Amniotic epithelial cell (primary cell): ENCODE results near the gene SLC6A20.
A peak's percentile ranks its signal among the peaks of the same experiment; 100 is the strongest.
"Not testable (repeated sequence)": the region's sequence is repeated elsewhere in the genome, so short reads cannot be mapped to it uniquely, and the experiment has no call there.

ENCODE experiments used
- DNase-seq: peaks from one replicate; pipeline ENCODE4 v3.0.0-alpha.2; 2010; ENCODE audit warnings: low read depth

Gene SLC6A20

DNA sequence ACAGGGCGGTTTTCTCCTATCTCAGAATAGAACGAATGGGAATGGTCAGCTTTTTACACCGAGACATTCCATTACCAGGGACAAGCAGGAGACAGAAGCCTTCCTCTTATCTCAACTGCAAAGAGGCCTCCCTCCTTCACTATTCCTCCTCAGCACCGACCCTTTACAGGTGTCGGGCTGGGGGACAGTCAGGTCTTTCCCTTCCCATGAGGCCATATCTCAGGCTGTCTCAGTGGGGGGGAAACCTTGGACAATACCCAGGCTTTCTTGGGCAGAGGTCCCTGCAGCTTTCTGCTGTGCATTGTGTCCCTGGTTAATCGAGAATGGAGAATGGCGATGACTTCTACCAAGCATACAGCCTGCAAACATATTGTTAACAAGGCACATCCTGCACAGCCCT is 39.2 kb downstream of the SLC6A20 start:
- DNase-seq = not testable (repeated sequence)

DNA sequence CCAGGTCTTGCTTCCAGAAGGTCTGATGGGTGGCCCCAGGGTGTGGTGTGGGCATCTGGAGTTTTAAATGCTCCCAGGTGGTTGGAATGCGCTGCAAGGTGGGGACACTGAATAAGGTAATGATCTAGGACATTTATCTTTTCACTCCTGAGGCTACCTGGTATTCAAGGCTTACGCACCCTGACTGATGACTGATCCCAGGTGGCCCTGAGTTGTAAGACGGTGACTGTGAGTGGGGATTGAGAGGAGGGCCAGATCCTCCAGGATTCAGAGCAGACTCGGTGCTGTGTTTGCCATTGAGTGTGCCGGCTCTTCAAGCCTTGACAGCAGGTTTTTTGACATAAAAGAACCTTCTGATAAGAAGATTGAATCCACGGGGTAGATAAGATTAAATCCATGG is 40.3 kb downstream of the SLC6A20 start:
- no peak for DNase-seq

DNA sequence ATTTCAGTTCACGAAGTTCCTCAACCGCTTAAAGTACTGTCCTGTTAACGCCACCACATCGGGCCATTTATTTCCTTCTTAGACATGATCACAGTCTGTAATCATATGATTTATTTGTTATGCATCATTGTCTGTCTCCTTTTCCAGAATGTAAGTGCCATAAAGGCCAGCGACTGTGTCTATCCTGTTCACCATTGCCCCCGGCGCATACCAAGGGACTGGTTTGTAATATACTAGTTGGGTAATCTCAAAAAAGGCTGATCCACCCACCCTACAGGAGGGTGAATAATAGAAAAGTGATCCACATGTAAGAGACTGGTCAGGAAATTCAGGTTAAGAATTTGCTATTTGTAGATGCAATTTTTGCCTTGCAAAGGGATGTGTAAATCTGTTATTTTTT is 41.9 kb downstream of the SLC6A20 start:
- DNase-seq = no peak

DNA sequence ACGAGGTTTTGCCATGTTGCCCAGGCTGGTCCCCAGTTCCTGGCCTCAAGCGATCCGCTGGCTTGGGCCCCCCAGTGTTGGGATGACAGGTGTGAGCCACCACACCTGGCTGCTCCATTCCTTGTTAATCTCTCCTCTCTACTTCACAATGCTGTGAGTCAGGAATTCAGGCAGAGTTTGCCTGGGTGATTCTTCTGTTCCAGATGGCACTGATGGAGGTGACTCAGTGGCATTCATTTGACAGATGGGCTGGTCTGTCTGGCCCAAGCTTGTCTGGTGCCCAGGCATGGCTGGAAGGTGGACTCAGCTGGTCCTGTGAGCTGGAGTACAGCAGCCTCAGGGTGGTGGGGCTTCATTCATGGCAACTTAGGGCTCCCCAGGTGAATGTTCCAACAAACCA is 43.2 kb downstream of the SLC6A20 start:
- no peak for DNase-seq

DNA sequence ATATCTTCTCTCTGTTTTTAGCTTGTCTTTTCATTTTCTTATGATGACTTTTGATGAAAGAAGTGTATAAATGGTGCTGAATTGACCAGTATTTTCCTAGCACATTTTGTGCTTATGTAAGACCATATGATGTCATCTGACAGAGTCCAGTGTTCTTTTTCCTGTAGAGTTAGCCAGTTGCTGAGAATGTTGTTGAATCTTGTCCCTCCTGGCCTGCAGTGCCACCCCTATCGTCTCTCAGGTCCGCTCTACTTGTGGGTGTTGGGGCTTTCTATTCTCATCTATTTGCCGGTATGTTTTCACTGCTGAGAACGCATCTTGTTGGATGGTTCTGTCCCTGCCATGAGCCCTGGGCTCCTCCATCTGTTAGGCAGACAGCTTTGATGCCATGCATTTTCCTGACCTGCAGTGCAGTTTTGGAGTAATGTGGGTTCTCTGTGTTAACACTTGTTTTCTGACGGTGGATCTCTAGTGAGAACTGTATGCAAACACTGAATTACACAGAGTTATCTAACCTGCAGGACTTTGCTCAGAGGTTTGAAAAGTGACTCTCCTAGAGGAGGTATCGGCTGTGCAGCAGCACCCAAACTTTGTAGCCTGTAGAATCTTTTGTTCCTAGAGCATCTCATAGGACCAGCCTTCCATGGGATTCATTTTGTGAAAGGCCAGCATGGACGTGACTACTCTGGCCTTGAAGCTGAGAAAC is 44.6 kb downstream of the SLC6A20 start:
- peak; percentile 3 for DNase-seq

DNA sequence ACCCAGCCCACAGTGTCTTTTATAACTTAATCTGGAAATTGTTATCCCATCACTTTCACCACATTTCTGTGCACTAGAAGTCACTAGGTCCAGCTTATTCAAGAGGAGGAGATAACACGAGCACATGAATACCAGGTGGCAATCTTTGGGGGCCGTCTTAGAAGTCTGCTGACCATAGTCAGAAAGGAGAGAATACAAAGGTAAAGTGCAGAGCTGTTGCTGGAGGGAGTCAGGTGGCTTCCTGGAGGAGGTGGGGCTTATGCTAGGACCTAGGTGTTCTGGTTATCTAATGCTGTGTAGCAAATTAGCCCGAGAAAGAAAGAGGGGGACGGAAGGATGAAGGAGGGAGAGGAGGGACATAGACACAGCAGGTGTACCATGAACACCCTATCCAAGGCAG is 46.5 kb downstream of the SLC6A20 start:
- no peak for DNase-seq

DNA sequence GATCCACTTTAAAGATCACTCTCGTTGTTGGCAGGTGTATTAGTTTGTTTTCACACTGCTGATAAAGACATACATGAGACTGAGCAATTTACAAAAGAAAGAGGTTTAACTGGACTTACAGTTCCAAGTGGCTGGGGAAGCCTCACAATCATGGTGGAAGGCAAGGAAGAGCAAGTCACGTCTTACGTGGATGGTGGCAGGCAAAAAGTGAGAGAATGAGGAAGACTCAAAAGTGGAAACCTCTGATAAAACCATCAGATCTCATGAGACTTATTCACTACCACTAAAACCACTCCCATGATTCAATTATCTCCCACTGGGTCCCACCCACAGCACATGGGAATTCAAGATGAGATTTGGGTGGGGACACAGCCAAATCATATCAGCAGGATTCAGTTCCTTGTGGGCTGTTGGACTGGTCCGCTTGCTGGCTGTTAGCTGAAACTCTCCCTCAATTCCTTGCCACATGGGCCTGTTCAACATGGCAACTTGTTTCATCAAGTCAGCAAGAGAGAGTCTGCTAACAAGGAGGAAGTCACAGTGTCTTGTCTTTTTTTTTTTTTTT is 47.2 kb downstream of the SLC6A20 start:
- DNase-seq = not testable (repeated sequence)

DNA sequence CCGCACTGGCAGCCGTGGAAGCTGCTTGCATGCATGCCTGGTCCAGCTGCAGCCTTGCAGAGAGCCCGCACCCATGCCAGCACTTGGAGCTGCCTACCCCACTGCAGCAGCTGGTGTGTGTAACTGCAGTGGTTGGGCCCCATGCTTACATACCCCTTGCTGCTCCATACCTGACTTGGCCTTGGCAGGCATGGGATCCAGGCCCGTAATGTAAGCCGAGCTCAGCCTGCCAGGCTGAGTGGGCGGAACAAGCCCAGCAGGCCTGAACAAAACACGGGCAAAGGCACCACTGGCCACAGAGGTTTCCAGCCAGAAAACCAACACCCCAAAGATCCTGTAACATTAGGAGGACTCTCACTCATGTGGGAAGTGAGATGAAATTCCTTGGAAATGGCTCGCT is 48.3 kb downstream of the SLC6A20 start:
- DNase-seq = no peak

DNA sequence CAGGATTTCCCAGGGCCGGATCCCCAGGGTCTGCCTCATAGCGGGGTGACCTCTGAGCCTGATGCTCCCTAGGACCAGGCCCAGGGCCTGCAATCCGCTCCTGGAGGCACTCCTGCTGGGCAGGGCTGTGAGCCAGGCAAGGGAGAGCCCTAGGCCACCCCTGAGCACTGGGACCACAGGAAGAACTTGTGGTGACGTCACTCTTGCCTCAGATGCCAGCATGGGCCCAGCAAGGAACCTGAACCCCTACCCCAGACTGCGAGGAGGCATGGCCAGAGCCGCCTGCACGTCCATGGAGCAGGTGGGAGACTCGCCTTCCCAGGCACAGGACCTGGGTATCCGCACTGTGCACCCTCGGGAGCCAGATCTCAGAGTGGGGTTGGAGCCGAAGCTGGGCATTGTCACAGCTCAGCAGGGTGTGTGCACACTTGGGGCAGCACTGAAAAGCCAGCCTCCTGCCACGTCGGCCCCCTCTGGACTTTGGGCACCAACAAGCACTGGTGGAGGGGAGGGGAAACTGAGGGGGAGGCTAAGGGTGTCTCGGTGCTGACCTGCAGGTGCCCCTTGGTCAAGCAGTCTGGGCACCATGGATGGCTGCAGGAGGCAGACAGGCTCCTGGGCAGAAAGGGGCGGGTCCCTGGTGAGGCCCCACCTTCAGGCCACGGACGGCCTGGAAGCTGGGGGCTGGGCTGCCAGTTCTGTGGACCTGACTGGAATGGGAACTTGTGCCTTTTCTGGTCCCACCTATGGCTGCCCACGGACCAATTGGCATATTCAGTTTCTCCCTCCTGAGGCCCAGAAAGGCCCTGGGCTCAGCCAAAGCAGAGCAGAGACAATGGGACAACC is 49.3 kb downstream of the SLC6A20 start:
- DNase-seq = no peak

DNA sequence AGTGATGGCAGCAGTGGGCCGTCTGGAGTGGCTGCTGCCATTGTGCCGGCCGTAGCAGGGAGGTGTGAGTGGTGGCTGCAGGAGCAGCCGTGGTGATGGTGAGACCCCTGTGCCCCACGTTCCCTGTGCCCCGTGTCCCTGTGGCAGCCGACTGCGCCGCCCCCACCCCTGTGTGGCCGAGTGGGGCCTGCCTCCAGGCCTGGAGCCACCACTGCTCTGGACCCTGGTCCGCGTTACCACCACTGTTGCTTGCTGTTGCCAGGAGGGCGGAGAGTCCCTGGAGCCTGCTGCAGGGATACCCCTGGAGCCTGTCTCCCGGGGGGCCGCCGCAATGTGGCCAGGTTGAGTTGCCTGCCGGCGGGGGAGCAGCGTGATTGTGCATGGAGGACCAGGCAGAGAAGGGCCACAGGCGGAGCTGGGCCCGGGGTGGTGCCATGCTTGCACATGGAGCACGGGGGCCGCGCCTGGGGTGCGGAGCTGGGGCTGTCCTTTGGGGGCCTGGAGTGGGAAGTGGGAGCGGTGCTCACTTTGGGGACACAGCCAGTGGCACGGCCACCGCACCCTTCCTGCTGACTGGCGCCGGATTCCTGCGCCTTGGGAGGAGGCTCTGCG is 50.1 kb downstream of the SLC6A20 start:
- DNase-seq = no peak

DNA sequence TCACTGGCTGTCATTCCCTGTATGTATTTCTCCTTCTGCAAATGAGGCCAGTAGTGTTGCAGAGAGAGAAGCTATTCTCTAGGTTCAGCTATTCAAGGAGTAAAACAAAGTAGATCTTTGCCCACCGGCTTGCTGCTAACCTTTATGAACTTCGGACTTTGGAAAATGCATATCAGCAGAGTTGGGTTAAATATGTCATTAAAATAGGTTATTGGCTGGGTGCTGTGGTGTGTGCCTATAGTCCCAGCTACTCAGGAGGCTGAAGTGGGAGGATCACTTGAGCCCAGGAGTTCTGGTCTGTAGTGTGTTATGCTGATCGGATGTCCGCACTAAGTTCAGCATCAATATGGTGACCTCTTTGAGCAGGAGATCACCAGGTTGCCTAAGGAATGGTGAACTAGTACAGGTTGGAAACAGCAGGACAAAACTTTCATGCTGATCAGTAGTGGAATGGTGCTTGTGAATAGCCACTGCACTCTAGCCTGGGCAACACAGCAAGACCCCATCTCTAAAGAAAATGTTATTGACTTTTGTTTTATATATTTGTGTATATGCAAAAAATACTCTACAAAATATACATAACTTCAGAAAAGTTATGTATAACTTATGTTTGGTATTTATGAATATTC is 53.8 kb downstream of the SLC6A20 start:
- DNase-seq = no peak

DNA sequence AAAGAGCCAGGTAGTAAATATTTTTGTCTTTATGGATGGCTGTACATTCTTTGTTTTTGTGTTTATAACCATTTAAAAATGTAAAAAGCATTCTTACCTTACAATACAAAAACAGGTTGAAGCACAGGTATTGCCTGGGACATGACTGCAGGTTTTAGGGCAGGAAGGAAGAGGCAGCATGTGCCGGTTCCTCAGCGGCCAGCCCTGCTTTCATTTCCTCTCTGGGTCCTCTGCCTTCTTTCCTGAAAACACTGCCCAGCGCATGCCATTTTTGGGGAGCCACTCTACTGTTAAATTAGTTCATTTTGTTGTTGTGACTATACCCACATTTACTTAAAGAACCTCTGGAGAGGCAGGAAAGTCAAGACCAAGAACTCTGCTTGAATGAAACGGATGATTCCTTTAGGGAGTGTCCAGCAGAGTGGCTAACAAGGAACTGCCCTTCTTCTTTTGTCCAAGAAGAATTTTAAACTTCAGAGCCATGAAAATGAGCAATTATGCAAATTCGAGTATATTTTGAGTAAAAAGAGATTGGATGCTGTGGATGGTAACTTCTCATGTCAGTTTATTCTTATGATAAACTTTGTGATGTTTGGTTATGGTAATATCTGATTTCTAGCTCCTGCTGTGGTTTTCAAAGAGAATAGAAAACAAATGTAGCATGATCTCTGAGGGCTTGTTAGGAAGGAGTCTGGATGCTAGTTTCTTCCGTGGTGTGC is 54.4 kb downstream of the SLC6A20 start:
- no peak for DNase-seq

DNA sequence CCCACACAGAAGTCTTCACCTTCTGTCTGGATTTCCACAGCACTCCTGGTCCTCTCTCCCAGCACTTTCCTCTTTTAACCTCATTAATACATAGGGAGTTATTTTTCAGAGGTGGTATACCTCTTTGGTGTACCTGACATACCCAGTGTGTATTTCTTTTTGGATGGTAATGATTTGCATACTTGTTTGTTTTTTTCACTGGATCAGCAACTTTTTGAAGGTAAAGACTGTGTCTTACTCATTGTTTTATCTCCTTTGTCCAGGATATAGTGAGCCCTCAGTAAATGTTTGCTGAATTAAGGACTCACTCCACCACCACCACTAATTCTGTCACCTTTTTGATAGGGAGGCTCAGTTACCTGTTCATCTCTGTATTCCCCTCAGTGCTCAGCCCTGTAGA is 55.1 kb downstream of the SLC6A20 start:
- DNase-seq = no peak

DNA sequence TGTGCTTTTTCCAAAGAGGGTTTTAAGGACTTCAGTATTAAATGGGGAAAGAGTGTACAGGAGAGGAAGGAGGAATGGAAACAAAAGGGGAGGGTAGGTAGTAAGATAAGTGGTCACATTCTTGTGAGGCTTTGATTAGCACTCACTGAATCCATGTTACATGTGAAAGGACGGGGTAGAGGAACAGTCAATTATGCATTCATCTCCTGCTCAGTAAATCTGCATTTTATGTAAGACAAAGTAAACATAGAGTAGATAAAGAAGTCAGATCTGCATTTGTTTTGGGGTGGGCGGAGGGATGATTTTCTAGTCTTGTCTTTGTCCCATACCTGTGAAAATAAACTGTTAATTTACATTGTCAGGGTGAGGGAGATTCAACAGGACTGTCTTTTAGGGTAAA is 56.3 kb downstream of the SLC6A20 start:
- no peak for DNase-seq

DNA sequence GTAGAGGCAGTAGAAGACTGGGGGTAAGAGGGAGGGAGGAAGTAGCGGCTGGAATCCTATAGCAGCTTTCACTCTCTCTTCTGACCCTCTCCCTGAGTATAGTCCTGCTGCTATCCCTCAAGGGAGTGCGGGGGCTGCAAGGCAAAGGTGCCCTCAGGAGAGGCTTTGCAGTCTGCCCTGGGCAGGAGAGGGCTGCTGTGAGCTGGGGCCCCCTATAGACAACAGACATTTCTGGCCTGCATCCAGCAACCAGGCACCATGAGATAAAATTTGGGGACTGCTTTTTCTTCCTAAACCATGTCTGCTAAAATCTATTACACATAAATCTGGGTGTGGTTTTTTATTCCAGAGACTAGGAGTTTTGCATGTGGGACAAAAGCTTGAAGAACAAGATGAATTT is 59.1 kb downstream of the SLC6A20 start:
- DNase-seq = no peak

DNA sequence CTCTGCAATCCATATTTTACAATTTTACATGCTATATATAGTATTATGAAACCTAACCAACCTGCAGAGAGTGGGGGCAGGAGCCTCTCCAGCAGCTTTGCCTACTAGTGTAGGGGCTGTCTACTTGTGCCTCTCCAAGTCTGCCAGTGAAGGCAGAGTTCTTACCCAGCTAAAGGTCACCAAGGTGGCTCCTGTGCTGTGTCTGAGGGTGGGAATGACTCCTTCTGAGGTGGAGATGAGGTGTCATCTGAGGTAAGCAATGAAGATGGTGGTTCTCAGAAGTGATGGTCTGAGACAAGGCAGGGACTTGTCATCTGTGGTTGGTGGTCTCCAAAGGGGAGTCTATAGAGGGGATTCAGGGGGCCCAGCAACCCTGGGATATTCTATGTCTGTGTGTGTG is 59.6 kb downstream of the SLC6A20 start:
- no peak for DNase-seq

DNA sequence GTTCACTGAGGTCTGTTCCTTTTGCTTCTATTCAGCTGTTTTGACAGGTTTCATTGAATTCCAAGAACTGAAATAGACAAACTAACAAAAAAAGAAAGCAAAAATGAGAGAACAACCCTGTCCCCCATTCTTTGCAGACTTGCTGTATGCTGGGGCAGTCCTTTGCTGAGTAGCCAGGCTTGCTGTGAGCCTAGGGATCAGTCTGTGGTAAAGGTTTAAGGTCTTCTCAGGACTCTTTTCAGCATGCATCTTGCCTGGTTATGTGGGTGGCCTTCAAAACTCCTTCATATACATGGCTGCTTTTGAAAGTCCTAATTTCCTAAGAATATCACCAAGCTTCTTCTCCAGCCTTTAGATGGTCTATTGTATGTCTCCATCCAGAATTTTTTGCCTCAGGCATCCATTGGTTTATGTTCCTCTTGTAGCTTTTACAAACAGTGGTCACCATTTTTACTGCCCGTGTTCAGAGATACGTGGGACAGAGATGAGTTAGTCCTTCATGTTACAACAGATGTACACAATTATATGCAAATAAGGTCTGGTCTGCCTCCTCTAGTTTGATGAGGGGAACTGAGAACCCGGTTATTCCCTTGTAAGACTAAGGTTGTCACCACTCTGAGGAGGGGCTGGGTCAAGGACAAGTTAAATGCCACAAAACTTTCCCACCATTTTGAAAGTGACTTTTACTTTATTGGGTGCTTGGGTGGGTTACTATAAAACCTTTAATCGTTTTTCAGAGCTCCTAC is 65.8 kb downstream of the SLC6A20 start:
- no peak for DNase-seq

DNA sequence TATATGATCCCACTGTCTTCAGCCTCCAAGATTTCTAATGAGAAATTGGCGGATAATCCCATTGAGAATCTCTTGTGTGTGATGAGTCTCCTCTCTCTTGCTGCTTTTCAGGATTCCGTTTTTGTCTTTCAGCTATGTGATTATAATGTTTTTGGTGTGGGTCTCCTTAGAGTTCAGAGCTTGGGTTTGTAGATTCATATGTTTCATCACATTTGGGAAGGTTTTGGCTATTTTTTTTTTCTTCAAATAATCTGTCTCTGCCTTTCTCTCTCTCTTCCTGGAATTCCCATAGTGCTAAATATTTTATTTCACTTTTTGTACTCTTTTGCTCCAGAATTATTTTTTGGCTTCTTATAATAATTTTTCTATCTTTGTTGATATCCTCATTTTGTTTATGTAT is 66.7 kb downstream of the SLC6A20 start:
- no peak for DNase-seq

DNA sequence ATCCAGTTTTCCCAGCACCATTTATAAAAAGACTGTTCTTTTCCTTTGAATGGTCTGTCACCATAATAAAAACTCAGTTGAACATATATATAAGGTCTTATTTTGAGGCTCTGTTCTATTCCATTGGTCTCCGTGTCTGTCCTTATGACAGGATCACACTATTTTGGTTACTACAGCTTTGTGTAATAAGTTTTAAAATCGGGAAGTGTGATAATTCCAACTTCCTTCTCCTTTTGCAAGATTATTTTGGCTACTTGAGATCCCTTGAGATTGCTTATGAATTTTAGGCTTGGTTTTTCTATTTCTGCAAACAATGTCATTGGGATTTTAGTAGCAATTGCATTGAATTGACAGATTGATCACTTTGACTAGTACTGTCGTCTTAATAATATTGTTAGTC is 71.4 kb downstream of the SLC6A20 start:
- DNase-seq = no peak

DNA sequence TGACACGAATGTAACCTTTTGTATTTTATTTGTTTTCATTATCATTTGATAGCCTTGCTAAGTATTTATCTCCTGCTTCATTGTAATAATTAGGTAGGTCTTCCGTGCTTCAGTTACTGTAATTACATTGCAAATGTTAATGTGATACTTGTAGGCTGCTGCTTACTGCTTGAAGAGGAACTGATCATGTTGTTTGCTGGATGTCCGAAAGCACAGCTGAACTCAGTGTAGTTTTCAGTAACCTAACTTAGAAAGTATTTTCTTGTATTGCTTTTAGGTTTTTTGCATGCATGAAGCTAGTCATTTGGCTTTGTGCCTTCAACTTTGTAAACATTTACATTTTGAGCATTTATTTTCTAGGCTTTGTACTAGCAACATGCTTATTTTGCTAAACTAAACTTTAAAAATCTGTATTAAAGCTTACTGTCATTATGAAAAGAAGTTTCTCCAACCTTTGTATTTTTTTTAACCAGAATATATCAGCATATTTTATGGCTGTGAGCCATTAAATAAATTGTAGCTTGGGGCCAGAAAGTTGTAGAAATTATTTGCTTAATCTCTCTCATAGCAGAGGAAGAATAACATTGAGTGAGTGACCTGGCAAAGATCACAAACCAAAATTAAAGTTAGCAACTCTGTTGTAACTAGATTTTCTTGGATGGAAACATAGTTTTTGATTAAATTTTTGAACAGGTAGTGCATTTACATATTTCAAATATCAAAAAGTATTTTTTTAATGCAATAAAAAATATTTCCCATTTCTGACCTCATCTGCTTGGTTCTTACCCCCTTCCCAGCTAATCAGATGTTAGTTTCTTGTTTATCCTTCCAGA is 76.5 kb downstream of the SLC6A20 start:
- DNase-seq = no peak
